GM23338 (cell line): ENCODE data around the gene CCDC187. TPM values are rescaled to one million over a fixed set of nuclear protein-coding genes. Genes with fewer than 3 reads are reported as not detected.

Experiments
- ATAC-seq: fragments of 200-7000 bp; cut with Tn5 transposase; 3 replicates; pipeline ENCODE4 v1.9.1; 2020
- DNase-seq: peaks from one replicate; pipeline ENCODE4 v3.0.0-alpha.2; 2015; ENCODE audit warnings: low spot score
- H2AFZ ChIP-seq: fragments of 200-600 bp; sonication (generic); 2 replicates; pipeline ENCODE4 v1.8.0; 2016; ENCODE audit warnings: antibody characterized with exemption, mild to moderate bottlenecking, moderate library complexity
- H3F3A ChIP-seq: fragments of 200-600 bp; sonication (generic); replicated peaks from 2 replicates; pipeline ENCODE4 v1.8.0; 2017; ENCODE audit warnings: antibody characterized with exemption, mixed run types, low read depth
- H3K27ac ChIP-seq: fragments of 200-600 bp; sonication (generic); 2 replicates; pipeline ENCODE4 v1.6.1; 2016; ENCODE audit warnings: low read depth
- H3K27me3 ChIP-seq: fragments of 200-600 bp; sonication (generic); 2 replicates; pipeline ENCODE4 v1.8.0; 2016; ENCODE audit warnings: mild to moderate bottlenecking, mixed run types, moderate library complexity; ENCODE audit not compliant: insufficient read depth
- H3K36me3 ChIP-seq: fragments of 200-600 bp; sonication (generic); 2 replicates; pipeline ENCODE4 v1.8.0; 2016; ENCODE audit warnings: mild to moderate bottlenecking; ENCODE audit not compliant: insufficient read depth
- H3K4me1 ChIP-seq: fragments of 200-600 bp; sonication (generic); 2 replicates; pipeline ENCODE4 v1.8.0; 2016; ENCODE audit warnings: mild to moderate bottlenecking, moderate library complexity; ENCODE audit not compliant: insufficient read depth
- H3K4me2 ChIP-seq: fragments of 200-600 bp; sonication (generic); 2 replicates; pipeline ENCODE4 v1.7.1; 2017; ENCODE audit warnings: mixed run types
- H3K4me3 ChIP-seq: fragments of 200-600 bp; sonication (generic); 2 replicates; pipeline ENCODE4 v1.6.1; 2016; ENCODE audit warnings: mixed run types
- H3K79me2 ChIP-seq: fragments of 200-600 bp; sonication (generic); replicated peaks from 2 replicates; pipeline ENCODE4 v1.8.0; 2017; ENCODE audit warnings: mild to moderate bottlenecking; ENCODE audit not compliant: insufficient read depth
- H3K9me2 ChIP-seq: fragments of 200-600 bp; sonication (generic); 2 replicates; pipeline ENCODE4 v1.8.0; 2017; ENCODE audit not compliant: insufficient read depth
- H4K20me1 ChIP-seq: fragments of 200-600 bp; sonication (generic); replicated peaks from 2 replicates; pipeline ENCODE4 v1.8.0; 2017; ENCODE audit warnings: mild to moderate bottlenecking; ENCODE audit not compliant: insufficient read depth
- H3K27ac Mint-ChIP-seq: 2 replicates; pipeline ENCODE4 v1.8.0; 2020; ENCODE audit warnings: inconsistent platforms, mild to moderate bottlenecking, moderate library complexity, mixed read lengths
- H3K27me3 Mint-ChIP-seq: 3 replicates; pipeline ENCODE4 v1.8.0; 2022; ENCODE audit warnings: low read depth, mild to moderate bottlenecking, moderate library complexity, mixed read lengths, inconsistent platforms; ENCODE audit not compliant: insufficient read depth, poor library complexity
- H3K36me3 Mint-ChIP-seq: 3 replicates; pipeline ENCODE4 v1.8.0; 2021; ENCODE audit warnings: low read depth, mild to moderate bottlenecking, inconsistent platforms, moderate library complexity, mixed read lengths
- H3K4me1 Mint-ChIP-seq: 3 replicates; pipeline ENCODE4 v1.8.0; 2020; ENCODE audit warnings: mild to moderate bottlenecking, inconsistent platforms, mixed read lengths
- H3K4me3 Mint-ChIP-seq: 3 replicates; pipeline ENCODE4 v1.8.0; 2021; ENCODE audit warnings: moderate library complexity, mild to moderate bottlenecking, inconsistent platforms, mixed read lengths
- H3K9me3 Mint-ChIP-seq: 3 replicates; pipeline ENCODE4 v1.8.0; 2020; ENCODE audit warnings: moderate library complexity, mild to moderate bottlenecking, inconsistent platforms, mixed read lengths
- CREB1 ChIP-seq: fragments of 250-450 bp; sonication (Bioruptor Pico); IDR thresholded peaks from 2 replicates; pipeline ENCODE4 v1.5.0; 2020; ENCODE audit warnings: low read depth, mild to moderate bottlenecking, moderate library complexity
- ETS1 ChIP-seq: IDR thresholded peaks from 2 replicates; pipeline ENCODE4 v1.6.1; 2016; ENCODE audit warnings: antibody characterized with exemption
- NANOG ChIP-seq: IDR thresholded peaks from 2 replicates; pipeline ENCODE4 v1.6.1; 2016; ENCODE audit warnings: antibody characterized with exemption, borderline replicate concordance
- POLR2AphosphoS5 ChIP-seq: IDR thresholded peaks from 2 replicates; pipeline ENCODE4 v1.6.1; 2016; ENCODE audit warnings: antibody characterized with exemption, low read depth
- REST ChIP-seq: IDR thresholded peaks from one replicate; pipeline ENCODE4 v1.6.1; 2018; ENCODE audit warnings: antibody characterized with exemption; ENCODE audit not compliant: unreplicated experiment
- ZNF331 ChIP-seq: fragments of 250-450 bp; sonication (Bioruptor Pico); IDR thresholded peaks from 2 replicates; pipeline ENCODE4 v1.5.0; 2020; ENCODE audit warnings: low read depth, mild to moderate bottlenecking, moderate library complexity
- polyA plus RNA-seq: library from polyadenylated mRNA; unstranded; fragments of >200 nt; fragmentation: Nextera tagmentation; extraction: Ambion mirVana; gene quantifications from 2 replicates; pipeline ENCODE4 v1.2.1, GENCODE V29; 2016
- total RNA-seq: library from RNA; depleted of rRNA; stranded (reverse); fragments of >200 nt; shearing (Covaris generic); gene quantifications from 2 replicates; pipeline ENCODE4 v1.2.3, GENCODE V29; 2014

The CCDC187 gene
- total and polyA plus RNA-seq, 2 experiments from 2014 or later: 0.14 TPM; not detected in 1

GRCh38 chr9:136213733-136214132 is 90.2 kb downstream of the CCDC187 start:
- H3K36me3 Mint-ChIP-seq: peaks cover 46% of the 10 kb centered on the region
- Histone ChIP-seq H3K4me3 (no peak overlapping the region), H3K36me3 (no peaks in the 10 kb centered on the region; the same call in 1 of the 2 replicates), H3K4me2 (no peak overlapping the region), H3K27me3 (no peaks in the 10 kb centered on the region), H3K27ac (no peak overlapping the region), H3K4me1 (no peaks in the 10 kb centered on the region), H3K9me2 (no peaks in the 10 kb centered on the region), H2AFZ (no peak overlapping the region), H3K79me2 (no peaks in the 10 kb centered on the region), H3F3A (no peaks in the 10 kb centered on the region), H4K20me1 (peaks cover 3% of the 10 kb centered on the region)
- H3K27ac Mint-ChIP-seq: no peak overlapping the region
- H3K27me3 Mint-ChIP-seq: peaks cover 3% of the 10 kb centered on the region
- no peaks in the 10 kb centered on the region; the same call in 2 of the 3 replicates for H3K4me1 Mint-ChIP-seq
- DNase-seq (no peak), ATAC-seq (no peak)
- H3K9me3 Mint-ChIP-seq: no peaks in the 10 kb centered on the region
- TF ChIP-seq ETS1 (no peak), ZNF331 (CRISPR knock-in tag) (peak; percentile 65)
- H3K4me3 Mint-ChIP-seq: no peak overlapping the region

GRCh38 chr9:136212345-136212950 is 91.4 kb downstream of the CCDC187 start:
- Histone ChIP-seq H3K4me3 (no peak overlapping the region), H3F3A (no peaks in the 10 kb centered on the region), H3K27me3 (no peaks in the 10 kb centered on the region), H3K4me2 (no peak overlapping the region), H2AFZ (no peak overlapping the region), H3K79me2 (no peaks in the 10 kb centered on the region), H3K9me2 (no peaks in the 10 kb centered on the region), H3K27ac (no peak overlapping the region), H3K36me3 (no peaks in the 10 kb centered on the region; the same call in 1 of the 2 replicates), H4K20me1 (peaks cover 3% of the 10 kb centered on the region), H3K4me1 (no peaks in the 10 kb centered on the region)
- TF ChIP-seq POLR2AphosphoS5 (no peak), NANOG (no peak), CREB1 (CRISPR knock-in tag) (no peak), ZNF331 (CRISPR knock-in tag) (no peak), REST (no peak)
- peaks cover 4% of the 10 kb centered on the region; the same call in 2 of the 3 replicates for H3K4me1 Mint-ChIP-seq
- no peak overlapping the region for H3K4me3 Mint-ChIP-seq
- no peak for ATAC-seq
- H3K36me3 Mint-ChIP-seq: peaks cover 48% of the 10 kb centered on the region
- peaks cover 3% of the 10 kb centered on the region for H3K27me3 Mint-ChIP-seq
- no peaks in the 10 kb centered on the region for H3K9me3 Mint-ChIP-seq
- DNase-seq: no peak
- no peak overlapping the region for H3K27ac Mint-ChIP-seq
